ENCODE data around the gene TM4SF4.
"Not testable (repeated sequence)": the region's sequence is repeated elsewhere in the genome, so short reads cannot be mapped to it uniquely, and the experiment has no call there.

Gene TM4SF4

GRCh38 chr3:149474250-149474817 is at the start of gene TM4SF4:
Gene TM4SF4 (plus strand): TSS chr3:149474697. CDS start chr3:149474878, 181 bp downstream.
- DNase-seq, result no peak

- no peak for DNase-seq
Observed at GRCh38 chr3:149424918-149425317, 49.6 kb upstream of the TM4SF4 start.

- no peak for DNase-seq
Observed at GRCh38 chr3:149426325-149426724, 48.2 kb upstream of the TM4SF4 start.

- no peak for DNase-seq
Observed at GRCh38 chr3:149428087-149428486, 46.4 kb upstream of the TM4SF4 start.

GRCh38 chr3:149430216-149430615 is 44.3 kb upstream of the TM4SF4 start:
- DNase-seq, result no peak

- no peak for DNase-seq
Observed at GRCh38 chr3:149432149-149432548, 42.3 kb upstream of the TM4SF4 start.

- DNase-seq, result no peak
Observed at GRCh38 chr3:149435996-149436885, 38.3 kb upstream of the TM4SF4 start.

- no peak for DNase-seq
Observed at GRCh38 chr3:149437286-149437685, 37.2 kb upstream of the TM4SF4 start.

GRCh38 chr3:149437710-149438109 is 36.8 kb upstream of the TM4SF4 start:
- no peak for DNase-seq

- DNase-seq, result no peak
Observed at GRCh38 chr3:149438981-149439380, 35.5 kb upstream of the TM4SF4 start.

GRCh38 chr3:149441642-149442041 is 32.9 kb upstream of the TM4SF4 start:
- no peak for DNase-seq

- no peak for DNase-seq
Observed at GRCh38 chr3:149442043-149442442, 32.5 kb upstream of the TM4SF4 start.

- no peak for DNase-seq
Observed at GRCh38 chr3:149442851-149443544, 31.5 kb upstream of the TM4SF4 start.

GRCh38 chr3:149443545-149443912 is 31.0 kb upstream of the TM4SF4 start:
- DNase-seq, result no peak

GRCh38 chr3:149444867-149445266 is 29.6 kb upstream of the TM4SF4 start:
- DNase-seq, result not testable (repeated sequence)

- no peak for DNase-seq
Observed at GRCh38 chr3:149448331-149448831, 26.1 kb upstream of the TM4SF4 start.

- DNase-seq, result no peak
Observed at GRCh38 chr3:149449182-149449581, 25.3 kb upstream of the TM4SF4 start.

- no peak for DNase-seq
Observed at GRCh38 chr3:149449799-149450198, 24.7 kb upstream of the TM4SF4 start.

- DNase-seq, result no peak
Observed at GRCh38 chr3:149450281-149450680, 24.2 kb upstream of the TM4SF4 start.

- no peak for DNase-seq
Observed at GRCh38 chr3:149452036-149452435, 22.5 kb upstream of the TM4SF4 start.

- no peak for DNase-seq
Observed at GRCh38 chr3:149453140-149453805, 21.2 kb upstream of the TM4SF4 start.

GRCh38 chr3:149454746-149455145 is 19.8 kb upstream of the TM4SF4 start:
- no peak for DNase-seq

- no peak for DNase-seq
Observed at GRCh38 chr3:149455366-149455765, 19.1 kb upstream of the TM4SF4 start.
